PC-3 (cell line): ENCODE data around the gene RGS12. TPM values are rescaled to one million over a fixed set of nuclear protein-coding genes. Genes with fewer than 3 reads are reported as not detected.

ENCODE experiments used
- ATAC-seq: fragments of 200-7000 bp; cut with Tn5 transposase; 2 replicates; pipeline ENCODE4 v1.9.1; 2020; ENCODE audit warnings: mild to moderate bottlenecking, moderate library complexity
- BruUV-seq: library from RNA; stranded (reverse); fragments of 400-500 nt; replicated peaks from 2 replicates; lab custom pipeline; 2021; lab: Mats Ljungman, UMichigan
- CTCF ChIA-PET: fragments of 300-600 bp; sonication (Branson Sonifier 250); formaldehyde crosslinking; loops from one replicate; lab custom pipeline; 2022; ENCODE audit warnings: antibody characterized with exemption; lab: Charles Lee
- POLR2A ChIA-PET: fragments of 300-600 bp; sonication (Branson Sonifier 250); formaldehyde crosslinking; loops from one replicate; lab custom pipeline; 2022; ENCODE audit warnings: antibody characterized with exemption; ENCODE audit not compliant: unreplicated experiment; lab: Charles Lee
- DNase-seq: peaks from one replicate; pipeline ENCODE4 v3.0.0-alpha.2; 2015
- H2AFZ ChIP-seq: fragments of 300-600 bp; sonication (generic); 2 replicates; pipeline ENCODE4 v1.6.0; 2016; ENCODE audit warnings: antibody characterized with exemption, low read length
- H3F3A ChIP-seq: fragments of 300-600 bp; sonication (generic); one replicate; pipeline ENCODE4 v1.6.0; 2017; ENCODE audit warnings: antibody characterized with exemption, low read length, control low read depth, mild to moderate bottlenecking; ENCODE audit not compliant: unreplicated experiment
- H3K27ac ChIP-seq: fragments of 300-600 bp; sonication (generic); 2 replicates; pipeline ENCODE4 v1.5.1; 2016; ENCODE audit warnings: mild to moderate bottlenecking, low read length
- H3K27me3 ChIP-seq: fragments of 300-600 bp; sonication (generic); 2 replicates; pipeline ENCODE4 v1.6.1; 2016; ENCODE audit warnings: low read length, mixed read lengths
- H3K36me3 ChIP-seq: fragments of 300-600 bp; sonication (generic); 2 replicates; pipeline ENCODE4 v1.6.1; 2016; ENCODE audit warnings: low read depth, mixed run types, low read length, mixed read lengths
- H3K4me1 ChIP-seq: fragments of 300-600 bp; sonication (generic); 2 replicates; pipeline ENCODE4 v1.5.1; 2016; ENCODE audit warnings: low read length; ENCODE audit not compliant: insufficient read depth
- H3K4me2 ChIP-seq: fragments of 300-600 bp; sonication (generic); 2 replicates; pipeline ENCODE4 v1.6.0; 2016; ENCODE audit warnings: low read length
- H3K4me3 ChIP-seq: fragments of 300-600 bp; sonication (generic); 2 replicates; pipeline ENCODE4 v1.5.1; 2016; ENCODE audit warnings: mild to moderate bottlenecking, low read length, mixed read lengths
- H3K79me2 ChIP-seq: fragments of 300-600 bp; sonication (generic); 2 replicates; pipeline ENCODE4 v1.6.1; 2017; ENCODE audit warnings: low read length, mixed read lengths
- H3K9ac ChIP-seq: fragments of 300-600 bp; sonication (generic); 2 replicates; pipeline ENCODE4 v1.6.0; 2016; ENCODE audit warnings: mild to moderate bottlenecking, low read length
- H3K9me2 ChIP-seq: fragments of 300-600 bp; sonication (generic); replicated peaks from 2 replicates; pipeline ENCODE4 v1.6.1; 2016; ENCODE audit warnings: mixed run types, low read length, mixed read lengths
- H3K9me3 ChIP-seq: fragments of 300-600 bp; sonication (generic); 2 replicates; pipeline ENCODE4 v1.6.1; 2016; ENCODE audit warnings: low read length, mixed read lengths
- H4K20me1 ChIP-seq: fragments of 300-600 bp; sonication (generic); 2 replicates; pipeline ENCODE4 v1.6.1; 2016; ENCODE audit warnings: low read length, mixed read lengths
- CTCF ChIP-seq: fragments of 300-600 bp; sonication (generic); conservative IDR thresholded peaks from 2 replicates; pipeline ENCODE4 v1.5.1; 2017; ENCODE audit warnings: antibody characterized with exemption, low read depth, mild to moderate bottlenecking, low read length
- EZH2 ChIP-seq: fragments of 300-600 bp; sonication (generic); IDR thresholded peaks from one replicate; pipeline ENCODE4 v1.6.1; 2017; ENCODE audit warnings: antibody characterized with exemption, mild to moderate bottlenecking, low read length; ENCODE audit not compliant: unreplicated experiment
- EZH2phosphoT487 ChIP-seq: fragments of 300-600 bp; sonication (generic); IDR thresholded peaks from 2 replicates; pipeline ENCODE4 v1.6.1; 2018; ENCODE audit warnings: mild to moderate bottlenecking, antibody characterized with exemption, low read length, borderline replicate concordance
- intact Hi-C: fragments of 100-400 bp; cut with micrococcal nuclease; formaldehyde crosslinking; loops from 2 replicates; pipeline ENCODE4 v1.9.0; 2023
- total RNA-seq: library from RNA; depleted of rRNA; stranded (reverse); fragments of >200 nt; gene quantifications from 2 replicates; pipeline ENCODE4 v1.2.3, GENCODE V29; 2014

The RGS12 gene
- total RNA-seq, 1 experiment from 2014 or later = 10.3 TPM

DNA sequence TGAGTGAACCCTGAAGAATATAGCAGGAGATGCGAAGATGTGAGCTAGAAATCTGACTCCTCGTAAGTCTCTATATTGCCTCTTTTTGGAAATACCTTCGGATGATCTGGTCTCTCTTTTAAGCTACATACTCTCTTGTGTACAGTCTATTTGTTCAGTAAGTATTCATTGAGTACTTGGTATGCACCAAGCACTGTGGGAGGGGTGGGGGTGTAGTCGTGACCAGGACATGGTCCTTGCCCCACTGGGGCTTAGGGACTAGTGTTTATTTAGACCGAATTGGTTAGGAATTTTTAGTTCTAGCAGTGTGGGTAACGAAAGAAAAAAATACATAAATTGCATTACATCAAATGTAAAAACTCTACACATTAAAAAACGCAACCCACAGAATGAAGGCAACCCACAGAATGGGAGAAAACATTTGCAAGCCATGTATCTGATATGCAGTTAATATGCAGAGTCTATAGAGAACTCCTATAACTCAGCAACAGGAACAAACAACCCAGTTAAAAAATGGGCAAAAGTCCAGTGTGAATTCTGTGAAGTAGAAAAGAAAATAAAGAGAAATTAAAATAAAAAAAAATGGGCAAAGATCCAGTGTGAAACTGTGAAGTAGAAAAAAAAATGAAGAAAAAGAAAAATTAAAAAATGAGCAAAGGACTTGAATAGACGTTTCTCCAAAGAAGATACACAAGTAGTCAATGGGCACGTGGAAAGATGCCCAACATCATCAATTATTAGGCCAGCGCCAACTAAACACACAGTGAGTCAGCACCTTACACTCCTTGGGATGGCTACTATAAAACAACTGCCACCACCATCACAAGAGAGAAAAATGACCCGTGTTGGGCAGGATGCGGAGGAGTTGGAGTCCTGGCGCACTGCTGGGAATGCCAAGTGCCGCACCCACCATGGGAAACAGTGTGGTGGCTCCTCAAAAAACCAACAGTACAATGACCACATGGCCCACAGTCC, 43.8 kb downstream of the RGS12 start:
- DNase-seq = peak; percentile 59
- Histone ChIP-seq H3K27me3 (no peaks in the 10 kb centered on the region), H2AFZ (no peak overlapping the region), H3K4me2 (no peak overlapping the region), H3K9me3 (no peaks in the 10 kb centered on the region), H3K27ac (no peak overlapping the region), H3K79me2 (0 out of 2 replicates have a peak, but pooled peaks cover 3% of the 10 kb centered on the region), H3K36me3 (no peaks in the 10 kb centered on the region), H3F3A (no peaks in the 10 kb centered on the region), H3K9me2 (no peaks in the 10 kb centered on the region), H3K4me3 (no peak overlapping the region), H3K9ac (no peak overlapping the region), H4K20me1 (no peaks in the 10 kb centered on the region), H3K4me1 (peaks cover 5% of the 10 kb centered on the region; the same call in 1 of the 2 replicates)
- ChIA-PET CTCF (no interaction called here), POLR2A (no interaction called here)
- intact Hi-C loops = no loop called here
- no TSS peak for BruUV-seq
- TF ChIP-seq CTCF = no peak
- ATAC-seq = peak; percentile 78

GRCh38 chr4:3337357-3337732, 44.5 kb downstream of the RGS12 start:
- H3K9me3 ChIP-seq = no peaks in the 10 kb centered on the region
- BruUV-seq = no TSS peak
- no peak for ATAC-seq
- H2AFZ ChIP-seq = no peak overlapping the region
- no peaks in the 10 kb centered on the region for H3K27me3 ChIP-seq
- H3K4me2 ChIP-seq = no peak overlapping the region
- DNase-seq = no peak
- H3K4me1 ChIP-seq = peaks cover 9% of the 10 kb centered on the region; the same call in 1 of the 2 replicates
- TF ChIP-seq EZH2phosphoT487 = no peak
- no peak for TF ChIP-seq CTCF
- TF ChIP-seq EZH2 = no peak
- ChIA-PET CTCF (no interaction called here), POLR2A (no interaction called here)
- 0 out of 2 replicates have a peak, but pooled peaks cover 3% of the 10 kb centered on the region for H3K79me2 ChIP-seq
- no peak overlapping the region for H3K9ac ChIP-seq
- H3K9me2 ChIP-seq = no peaks in the 10 kb centered on the region
- no peak overlapping the region for H3K4me3 ChIP-seq
- no peaks in the 10 kb centered on the region for H3K36me3 ChIP-seq
- H4K20me1 ChIP-seq = no peaks in the 10 kb centered on the region
- H3K27ac ChIP-seq = no peak overlapping the region
- no peaks in the 10 kb centered on the region for H3F3A ChIP-seq
- intact Hi-C loops = no loop called here

DNA sequence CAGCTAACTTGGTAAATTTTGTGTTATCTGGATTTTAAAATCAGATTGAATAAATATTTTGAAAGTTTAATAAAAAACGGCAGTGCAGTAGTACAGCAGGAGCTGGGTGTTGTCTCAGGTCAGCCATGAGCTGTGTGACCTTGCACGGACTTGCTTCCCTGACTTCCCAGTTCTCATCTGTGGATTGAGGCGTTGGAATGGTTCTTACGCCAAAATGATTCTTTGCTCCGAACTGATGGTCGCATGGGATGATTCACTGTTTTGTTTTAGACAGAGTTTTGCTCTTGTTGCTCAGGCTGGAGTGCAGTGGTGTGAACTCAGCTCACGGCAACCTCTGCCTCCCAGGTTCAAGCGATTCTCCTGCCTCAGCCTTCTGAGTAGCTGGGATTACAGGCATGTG, 45.0 kb downstream of the RGS12 start:
- intact Hi-C loops = no loop called here
- H3K9me3 ChIP-seq = no peaks in the 10 kb centered on the region
- POLR2A ChIA-PET = no interaction called here
- H3K27me3 ChIP-seq = no peaks in the 10 kb centered on the region
- DNase-seq (no peak), ATAC-seq (no peak)
- no peak overlapping the region for H3K9ac ChIP-seq
- 0 out of 2 replicates have a peak, but pooled peaks cover 3% of the 10 kb centered on the region for H3K79me2 ChIP-seq
- no peaks in the 10 kb centered on the region for H3K9me2 ChIP-seq
- H3K4me1 ChIP-seq = peaks cover 14% of the 10 kb centered on the region; the same call in 1 of the 2 replicates
- CTCF ChIA-PET = no interaction called here
- no peak overlapping the region for H3K4me3 ChIP-seq
- no TSS peak for BruUV-seq
- no peaks in the 10 kb centered on the region for H4K20me1 ChIP-seq
- no peak for TF ChIP-seq EZH2
- no peak for TF ChIP-seq EZH2phosphoT487
- TF ChIP-seq CTCF = no peak
- H3K4me2 ChIP-seq = no peak overlapping the region
- H3K36me3 ChIP-seq = no peaks in the 10 kb centered on the region
- no peak overlapping the region for H2AFZ ChIP-seq
- no peaks in the 10 kb centered on the region for H3F3A ChIP-seq
- no peak overlapping the region for H3K27ac ChIP-seq
